Measurements from ENCODE around the gene DLX2. TPM values are rescaled to one million over a fixed set of nuclear protein-coding genes. Genes with fewer than 3 reads are reported as not detected.

The DLX2 gene
- total RNA-seq, 2 experiments from 2014 or later = not detected

DNA sequence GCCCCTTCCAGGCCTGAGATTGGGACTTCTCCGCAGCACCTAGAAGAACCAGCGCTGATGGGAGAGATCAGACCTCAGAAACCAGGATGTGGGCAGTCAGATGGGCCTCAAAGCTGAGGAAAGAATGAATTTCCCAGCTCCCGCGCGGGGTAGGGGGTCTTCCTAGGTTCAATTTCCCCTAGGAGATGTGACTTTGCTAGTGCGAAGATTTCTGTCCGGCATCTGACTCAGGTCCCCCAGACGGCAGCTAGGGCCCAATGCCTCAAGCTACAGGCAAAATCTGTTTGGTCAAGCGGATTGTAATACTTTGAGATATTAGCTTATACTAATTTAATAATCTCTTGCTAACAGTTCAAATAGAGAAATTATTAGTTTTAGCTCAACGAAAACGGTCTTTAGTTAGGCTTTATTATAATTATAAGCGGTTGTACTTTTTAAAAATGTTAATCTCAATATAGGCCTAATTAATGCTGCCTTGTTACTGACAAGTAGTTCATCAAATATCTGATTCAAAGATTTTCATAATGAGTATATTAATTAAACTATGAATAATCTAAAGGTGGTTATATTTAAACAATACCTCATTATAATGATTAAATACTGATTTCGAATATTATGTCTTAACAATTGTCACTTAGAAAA, 11.6 kb downstream of the DLX2 start:
- H3K9me3 Mint-ChIP-seq = no peaks in the 10 kb centered on the region
- H3K4me1 Mint-ChIP-seq = peaks cover 38% of the 10 kb centered on the region
- DNase-seq = no peak
- H3K27me3 Mint-ChIP-seq = peaks cover 97% of the 10 kb centered on the region
- H3K27ac Mint-ChIP-seq = no peak overlapping the region
- H3K36me3 Mint-ChIP-seq = peaks cover 1% of the 10 kb centered on the region
- no peak overlapping the region for H3K4me3 Mint-ChIP-seq

DNA sequence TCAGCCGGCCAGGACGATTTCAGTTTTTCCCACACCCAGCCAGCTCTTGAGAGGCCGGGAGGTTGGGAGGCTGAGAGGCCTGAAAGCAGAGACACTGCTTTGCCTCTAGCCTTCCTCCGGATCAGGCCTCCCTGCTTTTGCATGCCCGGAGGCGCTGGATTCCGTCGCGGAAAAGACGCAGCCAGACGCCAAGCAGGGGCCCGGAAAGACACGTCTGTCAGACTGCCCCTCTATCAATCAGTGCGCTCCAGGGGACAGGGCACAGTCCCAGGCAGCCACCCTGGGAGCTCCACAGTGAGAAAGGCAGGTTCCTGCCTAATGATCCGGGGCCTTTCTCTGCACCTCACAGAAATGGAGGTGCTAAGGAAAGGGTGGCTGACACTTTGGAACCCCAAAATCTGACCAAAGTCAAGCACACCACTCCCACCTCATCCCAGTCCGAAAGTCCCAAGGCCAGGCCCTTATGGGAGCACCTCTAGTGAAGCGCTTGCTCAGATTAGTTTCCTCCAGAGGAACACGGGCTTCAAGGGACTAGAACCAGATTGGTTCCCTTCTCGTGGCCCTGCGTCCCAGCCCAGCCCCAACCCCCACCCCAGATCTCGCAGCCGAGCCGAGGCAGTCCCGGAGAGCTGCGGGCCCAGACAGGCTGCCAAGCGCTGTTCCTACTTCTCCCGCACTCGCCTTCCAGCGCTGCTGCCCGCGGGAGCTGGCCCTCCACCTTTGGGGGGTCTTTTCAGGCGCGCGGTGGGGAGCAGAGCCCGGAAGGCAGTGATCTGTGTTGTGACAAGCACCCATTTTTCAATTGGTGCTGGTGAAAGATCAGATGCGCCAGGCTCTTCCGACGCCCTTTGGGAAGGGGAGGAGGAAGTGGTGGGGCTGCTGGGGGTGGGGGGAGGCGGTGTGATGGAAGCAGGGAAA, 12.4 kb downstream of the DLX2 start:
- Mint-ChIP-seq H3K9me3 (no peaks in the 10 kb centered on the region), H3K4me3 (no peak overlapping the region), H3K36me3 (peaks cover 3% of the 10 kb centered on the region), H3K4me1 (peaks cover 37% of the 10 kb centered on the region), H3K27me3 (peaks cover 97% of the 10 kb centered on the region), H3K27ac (no peak overlapping the region)
- no peak for DNase-seq

DNA sequence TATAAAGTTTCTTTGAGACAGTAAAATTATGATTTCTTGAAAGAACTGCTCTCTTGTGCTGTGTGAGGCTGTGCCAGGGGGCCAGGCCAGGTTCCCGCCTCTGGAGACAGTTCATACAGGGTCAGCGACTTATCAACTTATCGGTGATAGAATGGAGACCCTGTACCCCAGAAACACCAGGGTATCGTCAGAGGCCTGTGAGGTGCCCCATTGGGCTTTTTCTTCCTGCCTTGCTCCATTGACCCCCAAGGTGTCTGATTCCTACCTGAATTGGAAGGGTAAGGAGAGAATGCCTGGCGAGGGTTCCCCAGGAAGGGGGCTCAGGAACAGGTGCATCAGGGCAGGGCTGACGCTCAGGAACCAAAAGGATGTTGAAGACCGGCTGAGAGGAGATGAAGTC, 13.1 kb downstream of the DLX2 start:
- Mint-ChIP-seq H3K4me1 (peaks cover 36% of the 10 kb centered on the region), H3K27ac (no peak overlapping the region), H3K9me3 (no peaks in the 10 kb centered on the region), H3K36me3 (peaks cover 3% of the 10 kb centered on the region), H3K27me3 (peaks cover 99% of the 10 kb centered on the region), H3K4me3 (no peak overlapping the region)
- no peak for DNase-seq

DNA sequence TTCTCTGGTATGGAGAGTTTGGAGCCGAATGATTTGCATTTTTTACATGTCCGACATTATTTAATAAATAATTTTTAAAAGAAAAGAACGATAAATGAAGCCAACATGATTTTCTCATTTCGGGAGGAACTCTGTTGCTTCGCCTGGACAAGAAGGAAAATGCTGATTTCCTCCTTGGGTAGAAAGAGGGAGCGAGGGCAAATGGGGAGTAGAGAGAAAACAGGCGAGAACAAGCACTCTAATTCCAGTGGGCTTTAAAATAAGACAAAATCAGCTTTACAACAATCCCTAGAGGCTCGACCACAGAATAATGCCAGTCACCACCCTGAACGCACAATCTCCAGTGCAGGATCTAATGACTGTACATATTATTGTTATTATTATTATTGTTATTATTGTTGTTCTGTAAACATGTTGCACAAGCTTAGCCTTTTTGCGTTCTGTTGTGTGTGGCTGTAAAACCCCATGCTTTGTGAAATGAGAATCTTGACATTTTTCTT, 13.6 kb downstream of the DLX2 start:
- H3K27ac Mint-ChIP-seq = no peak overlapping the region
- H3K4me3 Mint-ChIP-seq = no peak overlapping the region
- no peak for DNase-seq
- H3K9me3 Mint-ChIP-seq = no peaks in the 10 kb centered on the region
- peaks cover 3% of the 10 kb centered on the region for H3K36me3 Mint-ChIP-seq
- H3K4me1 Mint-ChIP-seq = peaks cover 40% of the 10 kb centered on the region
- peaks cover 99% of the 10 kb centered on the region for H3K27me3 Mint-ChIP-seq

DNA sequence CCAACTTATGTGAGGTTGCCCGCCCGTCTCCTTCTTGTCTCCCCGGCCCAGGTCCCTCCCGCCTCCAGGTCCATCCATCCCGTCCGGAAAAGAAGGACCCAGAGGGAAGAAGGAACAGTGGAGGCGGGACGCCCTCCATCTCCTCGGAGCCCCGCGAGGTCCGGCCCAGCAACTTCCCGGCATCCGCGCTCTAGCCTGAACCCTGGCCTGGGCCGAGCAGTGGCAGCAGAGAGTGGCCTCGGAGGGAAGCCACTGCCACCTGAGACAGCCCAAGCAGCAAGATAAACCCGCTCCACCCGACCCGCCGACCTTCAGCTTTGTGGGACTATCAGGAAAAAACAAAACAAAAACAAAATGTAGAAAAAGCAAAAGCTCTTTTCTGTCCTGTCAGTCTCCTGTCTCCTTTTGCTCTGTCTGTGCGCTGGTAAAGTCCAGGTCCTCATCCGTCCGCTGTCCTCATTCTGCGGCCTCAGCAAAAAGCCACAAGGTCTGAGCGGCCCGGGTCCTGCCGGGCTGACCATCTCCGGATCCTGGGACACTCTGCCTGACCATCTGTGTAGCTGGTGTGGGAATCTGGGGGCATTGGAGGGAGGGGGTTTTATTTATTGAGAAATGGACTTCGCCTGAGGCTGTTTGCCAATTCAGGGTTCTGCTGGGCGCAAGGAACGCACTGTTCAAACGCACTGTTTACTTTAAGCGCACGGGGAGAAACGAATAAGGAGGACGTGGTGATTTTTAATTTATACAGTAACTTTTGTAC, 14.3 kb downstream of the DLX2 start:
- Mint-ChIP-seq H3K27ac (peak overlapping the region; percentile 19), H3K4me1 (peaks cover 46% of the 10 kb centered on the region), H3K4me3 (peak overlapping the region; percentile 27), H3K27me3 (peaks cover 99% of the 10 kb centered on the region), H3K9me3 (no peaks in the 10 kb centered on the region), H3K36me3 (peaks cover 3% of the 10 kb centered on the region)
- no peak for DNase-seq

DNA sequence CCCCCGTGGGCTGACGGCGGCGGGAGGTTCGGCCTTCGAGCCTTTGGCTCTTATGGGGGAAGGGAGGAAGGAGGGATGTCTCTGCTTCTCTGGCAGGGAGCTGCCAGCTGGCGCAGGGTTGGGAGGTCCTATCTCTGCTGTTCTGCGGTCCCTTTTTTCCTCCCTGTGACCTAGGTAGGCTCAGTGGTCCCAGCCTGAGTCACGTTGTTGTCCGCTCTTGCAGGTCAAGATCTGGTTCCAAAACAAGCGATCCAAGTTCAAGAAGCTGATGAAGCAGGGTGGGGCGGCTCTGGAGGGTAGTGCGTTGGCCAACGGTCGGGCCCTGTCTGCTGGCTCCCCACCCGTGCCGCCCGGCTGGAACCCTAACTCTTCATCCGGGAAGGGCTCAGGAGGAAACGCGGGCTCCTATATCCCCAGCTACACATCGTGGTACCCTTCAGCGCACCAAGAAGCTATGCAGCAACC, 14.9 kb downstream of the DLX2 start:
- Mint-ChIP-seq H3K9me3 (no peaks in the 10 kb centered on the region), H3K27ac (peak overlapping the region; percentile 29), H3K4me1 (peaks cover 47% of the 10 kb centered on the region), H3K4me3 (peak overlapping the region; percentile 10), H3K36me3 (peaks cover 3% of the 10 kb centered on the region), H3K27me3 (peaks cover 99% of the 10 kb centered on the region)
- DNase-seq = no peak

DNA sequence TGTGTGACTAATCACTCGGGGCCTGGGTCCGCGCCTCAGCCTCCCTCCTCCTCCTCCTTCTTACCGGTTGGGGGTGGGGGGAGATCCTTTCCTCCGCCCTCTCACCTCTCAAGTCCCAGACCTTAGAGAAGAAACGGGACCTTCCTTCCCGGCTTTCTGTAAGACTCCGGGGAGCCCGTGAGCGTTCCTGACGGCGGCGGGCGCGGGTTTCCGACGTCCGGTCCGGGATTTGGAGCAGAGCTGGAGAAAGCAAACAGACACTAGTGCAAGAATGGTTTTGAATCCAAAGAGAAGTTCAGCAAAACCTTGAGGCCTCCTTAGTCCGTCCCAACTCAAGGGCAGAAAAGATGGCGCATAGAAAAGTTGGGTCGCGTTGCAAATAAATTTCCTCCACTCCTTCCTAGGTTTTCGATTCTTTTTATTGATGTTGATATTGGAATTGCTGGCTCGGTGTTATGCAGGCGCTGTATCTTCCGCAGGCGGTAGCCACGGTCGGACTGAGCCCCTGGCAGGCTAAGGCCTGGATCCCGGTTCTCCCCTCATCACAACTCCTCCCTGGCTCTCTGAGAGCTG, 15.4 kb downstream of the DLX2 start:
- H3K4me3 Mint-ChIP-seq = peak overlapping the region; percentile 51
- DNase-seq = no peak
- H3K9me3 Mint-ChIP-seq = no peaks in the 10 kb centered on the region
- H3K27me3 Mint-ChIP-seq = peaks cover 99% of the 10 kb centered on the region
- H3K4me1 Mint-ChIP-seq = peaks cover 49% of the 10 kb centered on the region
- H3K27ac Mint-ChIP-seq = peak overlapping the region; percentile 29
- H3K36me3 Mint-ChIP-seq = peaks cover 2% of the 10 kb centered on the region

DNA sequence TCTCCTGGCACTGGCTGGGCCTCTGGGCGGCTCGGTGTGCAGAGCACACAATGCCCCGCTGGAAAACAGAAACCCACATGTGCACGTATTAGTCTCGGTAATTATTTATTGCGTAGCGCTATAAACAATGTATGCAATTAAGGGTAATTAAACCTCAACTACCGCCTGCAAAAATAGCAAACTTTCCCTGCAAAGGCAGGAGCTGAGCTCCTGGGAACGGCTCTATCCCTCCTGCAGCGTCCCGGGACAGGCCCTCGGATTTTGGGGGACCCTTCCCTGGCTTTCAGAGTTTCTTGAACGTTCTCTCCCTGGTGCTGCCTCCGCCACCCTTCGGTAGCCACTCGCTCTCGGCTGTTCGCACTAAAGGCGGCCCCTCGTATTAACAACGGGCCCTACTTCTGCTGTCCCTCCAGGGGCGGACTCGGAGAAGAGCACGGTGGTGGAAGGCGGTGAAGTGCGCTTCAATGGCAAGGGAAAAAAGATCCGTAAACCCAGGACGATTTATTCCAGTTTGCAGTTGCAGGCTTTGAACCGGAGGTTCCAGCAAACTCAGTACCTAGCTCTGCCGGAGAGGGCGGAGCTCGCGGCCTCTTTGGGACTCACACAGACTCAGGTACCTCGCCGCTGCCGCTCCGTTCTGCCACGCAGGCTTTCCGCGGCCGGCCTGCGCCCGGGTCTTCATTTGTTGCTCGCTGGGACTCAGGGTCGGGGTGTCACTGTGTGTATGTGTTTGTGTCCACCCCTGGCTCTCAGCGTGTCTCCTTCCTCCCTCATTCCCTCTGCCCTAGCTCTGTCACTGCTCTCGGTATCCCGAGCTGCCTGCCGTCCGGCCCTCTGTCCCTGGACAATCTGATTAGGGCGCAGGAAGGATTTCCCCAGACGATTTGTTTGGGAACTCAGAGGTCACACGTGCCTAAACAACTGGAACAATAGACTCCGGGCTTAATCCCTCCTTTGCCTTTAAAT, 16.2 kb downstream of the DLX2 start:
- peaks cover 99% of the 10 kb centered on the region for H3K27me3 Mint-ChIP-seq
- DNase-seq = peak; percentile 64
- H3K36me3 Mint-ChIP-seq = peaks cover 2% of the 10 kb centered on the region
- H3K9me3 Mint-ChIP-seq = no peaks in the 10 kb centered on the region
- peaks cover 49% of the 10 kb centered on the region for H3K4me1 Mint-ChIP-seq
- H3K4me3 Mint-ChIP-seq = peak overlapping the region; percentile 52
- H3K27ac Mint-ChIP-seq = peak overlapping the region; percentile 6

DNA sequence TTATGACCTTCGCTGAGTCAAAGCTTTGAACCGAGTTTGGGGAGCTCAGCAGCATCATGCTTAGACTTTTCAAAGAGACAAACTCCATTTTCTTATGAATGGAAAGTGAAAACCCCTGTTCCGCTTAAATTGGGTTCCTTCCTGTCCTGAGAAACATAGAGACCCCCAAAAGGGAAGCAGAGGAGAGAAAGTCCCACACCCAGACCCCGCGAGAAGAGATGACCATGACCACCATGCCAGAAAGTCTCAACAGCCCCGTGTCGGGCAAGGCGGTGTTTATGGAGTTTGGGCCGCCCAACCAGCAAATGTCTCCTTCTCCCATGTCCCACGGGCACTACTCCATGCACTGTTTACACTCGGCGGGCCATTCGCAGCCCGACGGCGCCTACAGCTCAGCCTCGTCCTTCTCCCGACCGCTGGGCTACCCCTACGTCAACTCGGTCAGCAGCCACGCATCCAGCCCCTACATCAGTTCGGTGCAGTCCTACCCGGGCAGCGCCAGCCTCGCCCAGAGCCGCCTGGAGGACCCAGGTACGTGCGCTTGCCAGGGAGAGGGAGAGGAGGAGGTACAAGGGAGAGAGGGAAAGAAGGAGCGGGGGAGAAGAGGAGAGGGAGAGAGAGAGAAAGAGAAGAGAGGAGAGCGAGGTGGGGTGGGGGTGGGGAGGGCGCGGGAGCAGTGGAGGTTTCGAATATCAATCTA, 17.1 kb downstream of the DLX2 start, which contains the start of gene DLX1:
DLX1 (plus strand) TSS at position 48 of the 700 bp plus-strand sequence; CDS start at position 219, 171 bp downstream.
- peaks cover 50% of the 10 kb centered on the region for H3K4me1 Mint-ChIP-seq
- H3K9me3 Mint-ChIP-seq = peaks cover 2% of the 10 kb centered on the region
- no peak within 1 kb of the TSS for H3K27ac Mint-ChIP-seq
- H3K27me3 Mint-ChIP-seq = peaks cover 100% of the 10 kb centered on the region
- H3K36me3 Mint-ChIP-seq = peaks cover 4% of the 10 kb centered on the region
- peak within 1 kb of the TSS; percentile 74 for H3K4me3 Mint-ChIP-seq
- DNase-seq = no peak

DNA sequence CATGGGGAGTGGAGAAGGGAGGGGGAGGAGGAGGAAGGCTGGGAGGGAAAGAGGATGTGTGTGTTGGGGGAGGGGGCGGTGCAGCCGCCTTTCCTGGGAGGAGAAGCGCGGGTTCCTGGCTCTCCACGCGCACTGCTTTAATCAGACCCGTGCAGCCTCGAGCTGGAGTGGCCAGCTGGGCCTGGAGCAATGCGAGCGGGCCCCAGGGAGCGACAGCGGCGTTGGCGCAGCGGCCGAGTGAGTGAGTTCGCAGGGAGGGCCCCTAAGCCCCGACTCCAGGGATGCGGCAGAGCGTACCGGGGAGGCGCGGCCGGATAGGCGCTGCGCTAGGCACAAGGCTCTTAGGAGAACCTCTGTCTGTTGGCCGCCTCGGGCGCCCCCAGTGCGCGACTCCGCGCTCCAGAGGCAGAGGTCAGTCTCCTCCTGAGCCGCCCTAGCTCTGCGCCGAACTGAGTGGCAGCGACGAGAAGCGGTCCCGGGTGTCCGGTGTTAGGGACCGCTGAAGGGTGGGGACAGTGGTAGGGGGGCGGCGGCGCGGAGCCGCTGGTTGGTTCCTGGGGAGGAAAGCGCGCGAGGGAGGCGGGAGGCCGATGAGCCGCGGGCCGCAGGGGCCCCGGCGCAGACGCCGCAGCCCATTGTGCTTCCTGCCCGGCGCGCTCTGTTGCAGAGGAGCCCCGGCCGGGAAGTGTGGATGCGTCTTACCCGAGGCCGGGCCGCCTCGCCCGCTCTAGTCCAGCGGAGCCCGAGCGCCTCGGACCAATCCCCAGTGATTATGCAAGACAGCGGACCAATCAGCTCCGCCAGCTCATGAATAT, 17.8 kb downstream of the DLX2 start:
- Mint-ChIP-seq H3K27me3 (peaks cover 100% of the 10 kb centered on the region), H3K4me3 (peak overlapping the region; percentile 74), H3K36me3 (peaks cover 8% of the 10 kb centered on the region), H3K4me1 (peaks cover 46% of the 10 kb centered on the region), H3K9me3 (peaks cover 5% of the 10 kb centered on the region), H3K27ac (no peak overlapping the region)
- DNase-seq = peak; percentile 66

DNA sequence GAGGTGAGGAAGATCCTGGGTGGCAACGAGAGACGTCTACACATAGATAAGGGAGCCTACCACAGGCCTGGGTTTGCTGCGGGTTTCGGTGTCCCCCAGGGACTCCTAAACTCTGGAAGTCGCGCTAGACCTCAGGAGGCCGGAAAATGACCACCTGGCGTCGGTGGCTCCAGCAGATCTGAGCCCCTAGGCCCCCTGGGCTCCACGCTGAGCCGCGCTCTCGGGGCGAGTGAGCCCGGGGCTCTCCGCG, 18.4 kb downstream of the DLX2 start:
- Mint-ChIP-seq H3K36me3 (peaks cover 8% of the 10 kb centered on the region), H3K9me3 (peaks cover 5% of the 10 kb centered on the region), H3K27ac (no peak overlapping the region), H3K4me1 (peaks cover 46% of the 10 kb centered on the region), H3K4me3 (peak overlapping the region; percentile 74), H3K27me3 (peaks cover 100% of the 10 kb centered on the region)
- DNase-seq = no peak

DNA sequence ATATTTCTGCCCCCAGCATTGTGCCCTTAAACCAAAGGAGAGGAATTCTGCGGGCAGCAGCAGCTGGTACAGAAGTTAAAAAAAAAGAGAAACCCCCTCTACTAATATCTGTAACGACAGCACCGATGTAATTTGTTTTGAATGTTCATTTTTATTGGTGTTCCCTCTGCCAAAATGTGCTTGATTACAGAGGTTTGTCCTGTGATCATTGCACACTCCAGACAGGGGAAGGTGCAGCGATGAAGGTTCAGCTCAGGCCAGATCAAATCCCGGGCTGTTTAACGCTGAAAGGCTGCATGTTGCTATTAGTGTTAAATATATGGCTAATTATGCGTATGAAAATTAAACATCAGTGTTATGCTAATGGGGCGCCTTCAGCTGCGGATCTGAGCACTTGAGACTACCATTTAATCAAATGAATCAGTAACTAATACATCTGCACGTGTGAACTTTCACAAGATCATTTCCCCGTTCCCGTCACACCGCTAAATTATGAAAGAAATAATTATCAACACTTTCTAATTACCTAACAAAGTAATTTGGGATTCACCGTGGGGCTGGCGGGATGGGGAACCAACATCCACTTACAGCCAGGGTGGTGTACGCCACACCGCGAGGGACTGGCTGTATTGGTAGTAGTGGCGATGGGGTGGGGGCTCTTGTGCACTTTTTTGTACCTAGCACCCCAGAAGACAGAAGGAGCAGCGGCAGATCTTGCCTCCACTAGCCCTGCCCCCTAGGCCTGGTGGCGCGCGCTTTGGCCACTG, 18.9 kb downstream of the DLX2 start:
- DNase-seq = no peak
- H3K4me3 Mint-ChIP-seq = peak overlapping the region; percentile 74
- H3K9me3 Mint-ChIP-seq = peaks cover 5% of the 10 kb centered on the region
- peaks cover 10% of the 10 kb centered on the region for H3K36me3 Mint-ChIP-seq
- peaks cover 100% of the 10 kb centered on the region for H3K27me3 Mint-ChIP-seq
- no peak overlapping the region for H3K27ac Mint-ChIP-seq
- peaks cover 46% of the 10 kb centered on the region for H3K4me1 Mint-ChIP-seq

Data from activated naive CD8-positive, alpha-beta T cell treated with anti-CD3 and anti-CD28 coated beads for 36 hours (primary cell).